Skeletal muscle satellite cell (primary cell): ENCODE data around the gene CCNY.

Source experiments
- H3K27me3 ChIP-seq: 2 replicates; pipeline ENCODE4 v1.7.0; 2013; ENCODE audit warnings: low read length; ENCODE audit not compliant: control insufficient read depth, insufficient read depth
- H3K36me3 ChIP-seq: 2 replicates; pipeline ENCODE4 v1.7.0; 2013; ENCODE audit warnings: mild to moderate bottlenecking, control low read depth, low read length; ENCODE audit not compliant: insufficient read depth
- H3K4me1 ChIP-seq: 2 replicates; pipeline ENCODE4 v1.7.0; 2013; ENCODE audit warnings: low read length; ENCODE audit not compliant: control insufficient read depth, insufficient read depth
- H3K4me2 ChIP-seq: 2 replicates; pipeline ENCODE4 v1.7.0; 2013; ENCODE audit warnings: mild to moderate bottlenecking, low read length
- H3K4me3 ChIP-seq: 2 replicates; pipeline ENCODE4 v1.7.0; 2013; ENCODE audit warnings: low read length
- H3K9ac ChIP-seq: 2 replicates; pipeline ENCODE4 v1.7.0; 2013; ENCODE audit warnings: mild to moderate bottlenecking, low read depth, low read length, moderate library complexity
- H3K9me3 ChIP-seq: replicated peaks from 2 replicates; pipeline ENCODE4 v1.7.0; 2013; ENCODE audit warnings: mild to moderate bottlenecking, control low read depth, low read length

CCNY gene

DNA sequence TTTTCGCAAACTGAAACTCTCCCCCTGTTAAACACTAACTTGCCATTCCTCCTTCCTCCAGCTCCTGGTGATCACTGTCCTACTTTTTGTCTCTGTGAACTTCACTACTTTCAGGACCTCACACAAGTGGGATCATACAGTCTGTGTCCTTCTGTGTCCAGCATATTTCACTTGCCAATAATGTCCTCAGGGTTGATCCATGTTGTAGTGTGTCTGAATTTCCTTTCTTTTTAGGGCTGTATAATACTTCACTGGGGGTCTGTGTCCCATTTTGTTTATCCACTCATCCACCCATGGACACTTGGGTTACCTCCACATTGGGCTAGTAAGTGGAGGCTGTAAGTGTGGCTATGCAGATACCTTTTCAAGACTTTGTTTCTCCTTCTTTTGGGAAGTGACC is 226.1 kb downstream of the CCNY start:
- Histone ChIP-seq H3K9ac (no peak overlapping the region), H3K4me1 (peaks cover 13% of the 10 kb centered on the region), H3K27me3 (no peaks in the 10 kb centered on the region), H3K4me3 (no peak overlapping the region), H3K9me3 (no peaks in the 10 kb centered on the region), H3K36me3 (peaks cover 23% of the 10 kb centered on the region), H3K4me2 (no peak overlapping the region)

DNA sequence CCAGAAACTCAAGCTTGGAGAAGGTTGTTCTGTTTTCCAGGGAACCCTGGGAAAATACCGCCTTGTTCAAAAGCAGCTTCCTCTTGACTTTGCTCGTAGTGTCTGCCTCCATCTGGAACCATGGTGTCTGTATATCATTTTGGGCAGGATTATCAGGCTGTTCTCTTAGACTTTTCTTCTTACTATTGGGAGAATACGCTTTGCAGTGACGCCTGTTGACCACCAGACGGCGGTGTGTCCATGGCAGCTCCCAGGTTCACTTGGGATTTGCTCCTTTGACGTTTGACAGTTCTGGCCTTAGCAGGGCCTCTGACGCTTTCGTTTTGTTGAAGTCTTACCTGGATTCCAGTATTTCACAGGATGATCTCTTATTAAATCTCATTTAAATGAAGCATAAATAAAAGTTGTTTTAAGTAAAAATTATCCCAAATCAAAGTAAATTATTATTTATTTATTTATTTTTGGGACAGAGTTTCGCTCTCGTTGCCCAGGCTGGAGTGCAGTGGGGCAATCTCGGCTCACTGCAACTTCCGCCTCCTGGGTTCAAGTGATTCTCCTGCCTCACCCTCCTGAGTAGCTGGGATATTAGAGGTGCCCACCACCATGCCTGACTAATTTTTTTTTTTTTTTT is 227.1 kb downstream of the CCNY start:
- Histone ChIP-seq H3K4me3 (no peak overlapping the region), H3K27me3 (no peaks in the 10 kb centered on the region), H3K9ac (no peak overlapping the region), H3K4me1 (peaks cover 13% of the 10 kb centered on the region), H3K4me2 (no peak overlapping the region), H3K9me3 (no peaks in the 10 kb centered on the region), H3K36me3 (peaks cover 23% of the 10 kb centered on the region)

DNA sequence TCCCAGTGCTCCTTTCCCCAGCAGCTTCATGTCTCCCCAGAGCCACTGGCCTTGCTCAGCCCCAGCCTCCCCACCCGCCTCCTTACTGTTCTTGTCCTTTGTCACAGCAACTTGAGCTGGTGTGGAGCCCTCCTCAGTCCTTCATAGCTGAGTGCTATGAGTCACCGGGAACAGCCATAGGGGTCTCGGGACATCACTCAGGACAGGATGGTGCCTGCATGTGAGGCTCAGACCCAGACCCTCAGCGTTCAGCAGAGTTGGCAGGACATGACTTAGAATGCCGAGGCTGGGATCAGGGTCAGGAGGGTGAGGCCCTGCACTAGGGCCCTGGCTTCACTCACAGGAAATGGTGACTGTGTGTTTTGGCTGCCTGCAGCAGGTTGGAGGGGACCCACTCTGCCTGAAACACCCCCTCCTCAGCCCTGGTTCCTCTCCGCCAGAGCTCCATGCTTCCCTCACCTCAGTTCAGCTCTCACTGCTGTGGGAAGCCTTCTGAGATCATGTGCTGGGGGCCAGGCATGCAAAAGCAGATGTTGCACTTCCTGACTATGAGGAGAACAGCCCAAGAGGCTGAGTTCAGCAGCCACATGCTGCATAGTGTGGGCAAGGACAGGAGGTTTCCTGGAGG is 228.1 kb downstream of the CCNY start:
- peaks cover 23% of the 10 kb centered on the region for H3K36me3 ChIP-seq
- H3K9me3 ChIP-seq = no peaks in the 10 kb centered on the region
- H3K4me1 ChIP-seq = peaks cover 13% of the 10 kb centered on the region
- H3K27me3 ChIP-seq = no peaks in the 10 kb centered on the region
- no peak overlapping the region for H3K4me3 ChIP-seq
- H3K9ac ChIP-seq = no peak overlapping the region
- H3K4me2 ChIP-seq = no peak overlapping the region

DNA sequence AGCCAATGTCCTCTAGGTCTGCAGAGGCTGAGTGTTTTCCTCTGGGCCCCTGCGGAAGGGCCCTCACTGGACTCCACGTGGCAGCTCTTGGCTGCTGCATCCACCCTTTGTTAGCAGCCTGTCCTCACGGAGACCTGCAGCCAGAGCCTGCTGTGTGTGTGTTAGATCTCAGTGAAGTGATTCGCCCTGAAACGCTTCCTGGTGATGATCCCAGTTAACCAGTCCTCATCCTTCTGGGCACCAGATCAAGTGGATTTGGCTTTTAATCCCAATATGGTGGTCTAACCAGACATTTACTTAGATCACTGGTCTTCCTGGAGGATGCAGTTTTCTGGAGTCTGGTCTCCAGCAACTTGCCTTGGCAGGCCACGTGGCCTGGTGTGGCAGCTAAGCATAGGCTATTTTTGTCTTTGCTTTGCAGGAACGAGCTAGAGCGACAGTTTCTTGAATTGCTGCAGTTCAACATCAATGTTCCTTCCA is 229.3 kb downstream of the CCNY start:
- Histone ChIP-seq H3K4me1 (peaks cover 13% of the 10 kb centered on the region), H3K4me3 (no peak overlapping the region), H3K36me3 (peaks cover 21% of the 10 kb centered on the region), H3K9ac (no peak overlapping the region), H3K9me3 (no peaks in the 10 kb centered on the region), H3K27me3 (no peaks in the 10 kb centered on the region), H3K4me2 (no peak overlapping the region)

DNA sequence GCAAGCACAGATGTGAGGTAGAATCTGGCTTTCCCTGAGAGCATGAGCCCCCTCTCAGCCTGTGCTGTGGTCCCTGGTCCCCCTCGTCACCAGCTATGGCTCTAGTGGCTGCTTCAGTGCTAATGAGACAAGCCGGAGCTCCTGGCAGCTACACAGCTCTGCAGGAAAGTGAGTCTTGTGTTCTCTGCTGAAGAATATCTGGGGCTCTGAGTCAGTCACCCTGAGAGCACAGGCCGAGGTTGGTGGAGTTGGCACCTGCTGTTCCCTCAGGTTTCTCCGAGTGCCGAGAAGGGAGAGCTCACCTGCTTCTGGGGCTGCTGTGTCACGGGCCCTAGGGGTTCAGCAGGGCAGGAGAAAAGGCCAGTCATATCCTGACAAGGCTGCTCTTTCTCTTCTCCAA is 231.6 kb downstream of the CCNY start:
- peaks cover 20% of the 10 kb centered on the region for H3K36me3 ChIP-seq
- H3K9me3 ChIP-seq = no peaks in the 10 kb centered on the region
- H3K9ac ChIP-seq = no peak overlapping the region

DNA sequence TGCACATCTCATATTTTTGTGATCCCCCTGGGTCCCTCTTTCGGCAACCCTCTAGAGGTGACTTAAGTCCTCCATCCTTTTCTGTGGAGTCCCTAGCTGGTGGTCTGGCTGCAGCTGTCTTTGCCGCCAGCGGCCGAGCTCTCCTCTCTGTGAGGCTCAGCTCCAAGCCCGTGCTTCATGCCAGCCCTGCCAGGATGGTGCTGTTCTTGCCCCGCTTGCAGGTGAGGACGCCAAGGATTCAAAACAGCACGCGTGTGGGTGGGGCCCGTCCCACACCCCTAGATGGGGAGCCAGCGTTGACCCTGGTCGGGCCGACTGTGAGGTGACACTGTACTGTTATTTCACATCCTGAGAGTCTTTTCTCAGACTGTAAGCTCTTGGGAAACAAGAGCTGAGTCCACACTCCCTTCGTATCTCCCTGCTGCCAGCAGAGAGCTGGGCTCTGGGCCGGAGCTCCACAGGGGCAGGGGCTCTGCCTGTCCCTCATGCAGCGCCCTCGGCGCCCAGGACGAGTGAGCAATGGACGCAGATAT is 232.2 kb downstream of the CCNY start:
- no peaks in the 10 kb centered on the region for H3K9me3 ChIP-seq
- peaks cover 20% of the 10 kb centered on the region for H3K36me3 ChIP-seq
- no peak overlapping the region for H3K4me3 ChIP-seq

More for the DNA sequence above, 231.6 kb downstream of the CCNY start:
- Histone ChIP-seq H3K27me3 (no peaks in the 10 kb centered on the region), H3K4me2 (no peak overlapping the region), H3K4me3 (no peak overlapping the region), H3K4me1 (peaks cover 13% of the 10 kb centered on the region)

DNA sequence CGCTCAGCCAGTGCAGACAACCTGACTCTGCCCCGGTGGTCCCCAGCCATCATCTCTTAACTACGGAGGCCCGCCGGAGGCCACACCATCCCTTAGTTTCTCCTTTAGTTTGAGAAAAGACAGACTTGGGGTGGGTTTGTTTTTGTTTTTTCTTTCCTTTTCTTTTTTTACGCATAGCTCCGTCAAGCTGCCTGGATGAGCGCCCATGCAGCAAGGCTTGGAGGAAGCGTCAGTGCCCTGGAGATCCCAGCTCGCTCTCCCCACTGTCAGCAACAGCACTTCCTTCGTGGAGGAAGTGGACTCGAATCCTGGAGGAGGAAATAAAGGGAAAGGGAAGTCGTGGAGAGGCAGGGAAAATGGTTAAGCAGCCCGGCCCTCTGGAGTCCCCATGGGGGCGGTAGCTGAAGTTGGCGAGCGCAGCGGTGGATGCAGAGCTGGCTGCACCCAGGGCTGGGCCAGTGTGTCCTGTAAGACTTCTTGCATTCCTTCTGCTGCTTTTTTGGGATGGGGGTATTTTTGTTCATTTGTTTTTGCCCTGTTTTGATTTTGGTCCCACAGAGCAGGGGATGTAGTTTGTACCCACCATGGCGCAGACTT is 232.9 kb downstream of the CCNY start:
- Histone ChIP-seq H3K4me2 (no peak overlapping the region), H3K9ac (no peak overlapping the region), H3K4me1 (peaks cover 13% of the 10 kb centered on the region), H3K9me3 (no peaks in the 10 kb centered on the region), H3K4me3 (no peak overlapping the region), H3K27me3 (no peaks in the 10 kb centered on the region), H3K36me3 (peaks cover 17% of the 10 kb centered on the region)

More for the DNA sequence above, 232.2 kb downstream of the CCNY start:
- Histone ChIP-seq H3K4me1 (peaks cover 13% of the 10 kb centered on the region), H3K27me3 (no peaks in the 10 kb centered on the region), H3K9ac (no peak overlapping the region), H3K4me2 (no peak overlapping the region)

DNA sequence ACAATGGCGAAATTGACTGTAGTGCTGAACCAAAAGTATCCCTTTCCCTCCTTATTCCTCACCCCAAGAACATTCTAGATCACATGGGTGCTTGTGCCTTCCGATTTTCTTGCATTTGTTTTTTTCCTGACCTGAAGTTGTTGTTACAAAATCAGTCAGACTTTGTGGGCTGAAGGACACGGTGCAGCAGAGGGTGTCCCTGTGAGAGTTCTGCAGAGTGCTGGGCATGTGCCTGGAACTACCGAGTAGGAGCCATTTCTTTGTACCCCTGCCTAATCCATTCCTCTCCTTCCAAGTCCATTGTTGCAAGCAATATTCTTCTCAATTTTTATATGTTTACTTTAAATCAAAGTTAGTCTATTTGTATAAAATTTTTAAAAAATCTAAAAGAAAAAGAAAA is 233.5 kb downstream of the CCNY start:
- Histone ChIP-seq H3K4me1 (peaks cover 13% of the 10 kb centered on the region), H3K9ac (no peak overlapping the region), H3K4me3 (no peak overlapping the region), H3K4me2 (no peak overlapping the region), H3K9me3 (no peaks in the 10 kb centered on the region), H3K27me3 (no peaks in the 10 kb centered on the region), H3K36me3 (peaks cover 17% of the 10 kb centered on the region)

DNA sequence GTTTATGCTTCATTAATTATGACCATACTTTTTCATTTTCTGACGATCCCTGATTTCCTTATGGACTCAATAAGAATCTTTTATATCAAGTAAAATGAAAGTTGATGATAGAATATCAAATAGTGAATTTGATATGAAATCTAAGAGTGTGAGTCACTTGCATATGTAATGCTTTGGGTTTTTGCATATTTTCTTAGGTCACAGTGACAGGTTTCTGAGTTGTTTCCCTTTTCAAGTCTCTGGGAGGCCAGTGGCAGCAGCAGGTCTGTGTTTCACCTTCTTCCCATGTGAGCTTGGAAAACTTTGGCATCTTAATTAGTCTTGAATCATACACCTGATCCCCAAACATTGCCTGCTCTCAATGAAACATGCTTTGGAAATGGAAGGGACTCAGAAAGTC is 234.1 kb downstream of the CCNY start:
- Histone ChIP-seq H3K4me3 (no peak overlapping the region), H3K4me2 (no peak overlapping the region), H3K4me1 (peaks cover 15% of the 10 kb centered on the region), H3K27me3 (no peaks in the 10 kb centered on the region), H3K9me3 (no peaks in the 10 kb centered on the region), H3K9ac (no peak overlapping the region), H3K36me3 (peaks cover 17% of the 10 kb centered on the region)

DNA sequence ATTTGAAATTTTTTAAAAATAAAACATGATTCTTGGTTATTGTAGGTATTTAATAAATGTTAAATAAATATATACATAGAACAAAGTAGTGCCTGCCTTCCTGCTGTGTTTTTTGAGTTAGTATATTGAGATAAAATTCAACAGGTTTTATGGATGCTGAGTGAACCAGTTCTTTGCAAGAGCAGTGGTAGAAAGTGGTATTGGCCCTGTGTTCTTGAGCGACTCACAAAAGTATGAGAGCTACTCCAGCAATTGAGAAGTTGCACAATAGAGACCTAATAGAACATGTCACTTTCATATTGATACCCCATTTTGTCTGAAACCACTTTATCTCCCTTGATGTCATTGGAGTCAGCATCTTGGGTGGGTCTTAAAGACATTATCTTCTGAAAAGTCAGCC is 236.3 kb downstream of the CCNY start:
- peaks cover 20% of the 10 kb centered on the region for H3K36me3 ChIP-seq
- H3K27me3 ChIP-seq = no peaks in the 10 kb centered on the region
- no peak overlapping the region for H3K4me2 ChIP-seq
- no peak overlapping the region for H3K4me3 ChIP-seq
- H3K9ac ChIP-seq = no peak overlapping the region
- H3K4me1 ChIP-seq = peaks cover 21% of the 10 kb centered on the region
- no peaks in the 10 kb centered on the region for H3K9me3 ChIP-seq

DNA sequence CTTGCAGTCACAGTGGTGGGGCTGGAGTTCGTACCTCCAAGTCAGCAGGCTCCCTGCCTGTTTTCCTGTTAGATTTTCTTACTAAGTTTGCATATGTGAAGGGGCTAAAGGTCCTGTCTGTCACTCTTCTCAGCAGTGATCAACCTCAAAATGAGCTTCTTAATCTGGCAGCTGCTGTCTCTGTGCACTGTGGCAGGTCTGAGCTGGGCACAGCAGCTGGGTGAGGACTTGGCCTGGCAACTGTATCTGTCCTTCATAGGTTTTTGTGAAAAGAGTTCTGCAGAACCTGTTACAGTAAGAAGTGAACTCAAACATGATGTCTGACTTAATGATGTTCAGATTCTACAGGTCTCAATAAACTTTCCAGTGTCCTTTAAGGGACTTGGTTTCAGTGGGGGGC is 237.5 kb downstream of the CCNY start:
- H3K4me1 ChIP-seq = peaks cover 33% of the 10 kb centered on the region
- H3K9ac ChIP-seq = no peak overlapping the region
- no peak overlapping the region for H3K4me3 ChIP-seq
- peaks cover 20% of the 10 kb centered on the region for H3K36me3 ChIP-seq
- H3K9me3 ChIP-seq = no peaks in the 10 kb centered on the region
- no peak overlapping the region for H3K4me2 ChIP-seq
- H3K27me3 ChIP-seq = no peaks in the 10 kb centered on the region
